H9 (cell line): ENCODE data around the gene TDRD9. TPM values are rescaled to one million over a fixed set of nuclear protein-coding genes. Genes with fewer than 3 reads are reported as not detected.
A peak's percentile ranks its signal among the peaks of the same experiment; 100 is the strongest.

ENCODE experiments used
- DNase-seq: peaks from one replicate; pipeline ENCODE4 v3.0.0-alpha.2; 2017
- H2AFZ ChIP-seq: one replicate; pipeline ENCODE4 v1.6.1; 2013; ENCODE audit warnings: mild to moderate bottlenecking, low read length, control low read depth, moderate library complexity
- H2AK5ac ChIP-seq: 2 replicates; pipeline ENCODE4 v1.6.1; 2013; ENCODE audit warnings: low read length, control low read depth, mixed read lengths; ENCODE audit not compliant: insufficient read length
- H2BK120ac ChIP-seq: one replicate; pipeline ENCODE4 v1.6.1; 2013; ENCODE audit warnings: low read depth, mild to moderate bottlenecking, low read length, control low read depth, inconsistent platforms; ENCODE audit not compliant: poor library complexity, severe bottlenecking
- H2BK12ac ChIP-seq: 2 replicates; pipeline ENCODE4 v1.6.1; 2013; ENCODE audit warnings: low read length, control low read depth, mixed read lengths, low read depth; ENCODE audit not compliant: insufficient read length
- H2BK15ac ChIP-seq: 2 replicates; pipeline ENCODE4 v1.6.1; 2013; ENCODE audit warnings: low read depth, low read length, control low read depth
- H2BK20ac ChIP-seq: one replicate; pipeline ENCODE4 v1.6.1; 2013; ENCODE audit warnings: low read depth, mild to moderate bottlenecking, low read length, control low read depth, inconsistent platforms; ENCODE audit not compliant: poor library complexity, severe bottlenecking
- H2BK5ac ChIP-seq: 2 replicates; pipeline ENCODE4 v1.6.1; 2013; ENCODE audit warnings: low read length, control low read depth, mixed read lengths; ENCODE audit not compliant: insufficient read length
- H3K14ac ChIP-seq: 2 replicates; pipeline ENCODE4 v1.6.1; 2013; ENCODE audit warnings: low read length, control low read depth; ENCODE audit not compliant: insufficient read depth
- H3K18ac ChIP-seq: 2 replicates; pipeline ENCODE4 v1.6.1; 2013; ENCODE audit warnings: low read depth, mild to moderate bottlenecking, mixed read lengths, low read length, control low read depth; ENCODE audit not compliant: insufficient read length
- H3K23ac ChIP-seq: 2 replicates; pipeline ENCODE4 v1.6.1; 2013; ENCODE audit warnings: low read length, control low read depth, mixed read lengths, low read depth; ENCODE audit not compliant: insufficient read length
- H3K23me2 ChIP-seq: 2 replicates; pipeline ENCODE4 v1.6.1; 2013; ENCODE audit warnings: low read depth, mild to moderate bottlenecking, mixed read lengths, low read length, control low read depth; ENCODE audit not compliant: insufficient read length, poor library complexity, severe bottlenecking
- H3K27ac ChIP-seq: 2 replicates; pipeline ENCODE4 v1.5.1; 2013; ENCODE audit warnings: low read length, control low read depth, mixed read lengths, low read depth; ENCODE audit not compliant: insufficient read length
- H3K27me3 ChIP-seq: 2 replicates; pipeline ENCODE4 v1.6.1; 2013; ENCODE audit warnings: low read length, control low read depth, inconsistent platforms; ENCODE audit not compliant: insufficient read depth
- H3K4ac ChIP-seq: 2 replicates; pipeline ENCODE4 v1.6.1; 2013; ENCODE audit warnings: low read depth, mild to moderate bottlenecking, control low read depth, inconsistent platforms, low read length, moderate library complexity
- H3K4me1 ChIP-seq: 2 replicates; pipeline ENCODE4 v1.6.1; 2013; ENCODE audit warnings: low read length, control low read depth, inconsistent platforms; ENCODE audit not compliant: insufficient read depth
- H3K4me2 ChIP-seq: 2 replicates; pipeline ENCODE4 v1.6.1; 2013; ENCODE audit warnings: low read length, control low read depth, mixed read lengths; ENCODE audit not compliant: insufficient read length, insufficient read depth
- H3K56ac ChIP-seq: 2 replicates; pipeline ENCODE4 v1.6.1; 2013; ENCODE audit warnings: low read depth, mild to moderate bottlenecking, mixed read lengths, low read length, control low read depth; ENCODE audit not compliant: insufficient read length
- H3K79me1 ChIP-seq: 2 replicates; pipeline ENCODE4 v1.6.1; 2013; ENCODE audit warnings: low read depth, mild to moderate bottlenecking, moderate library complexity, low read length, control low read depth, inconsistent platforms; ENCODE audit not compliant: insufficient read depth, poor library complexity, severe bottlenecking
- H3K79me2 ChIP-seq: 2 replicates; pipeline ENCODE4 v1.6.1; 2013; ENCODE audit warnings: low read length, control low read depth, inconsistent platforms; ENCODE audit not compliant: insufficient read depth
- H3K9ac ChIP-seq: 2 replicates; pipeline ENCODE4 v1.6.1; 2013; ENCODE audit warnings: low read length, control low read depth, mixed read lengths; ENCODE audit not compliant: insufficient read length; ENCODE audit errors: extremely low read depth
- H3K9me3 ChIP-seq: one replicate; pipeline ENCODE4 v1.6.1; 2013; ENCODE audit warnings: low read depth, low read length, inconsistent platforms; ENCODE audit not compliant: control insufficient read depth
- H3T11ph ChIP-seq: one replicate; pipeline ENCODE4 v1.6.1; 2013; ENCODE audit warnings: mild to moderate bottlenecking, low read length, control low read depth, inconsistent platforms
- H4K20me1 ChIP-seq: one replicate; pipeline ENCODE4 v1.6.1; 2013; ENCODE audit not compliant: control insufficient read depth, insufficient read length, insufficient read depth
- H4K5ac ChIP-seq: 2 replicates; pipeline ENCODE4 v1.6.1; 2013; ENCODE audit warnings: low read depth, mild to moderate bottlenecking, mixed read lengths, low read length, control low read depth; ENCODE audit not compliant: insufficient read length
- H4K8ac ChIP-seq: replicated peaks from 2 replicates; pipeline ENCODE4 v1.6.1; 2013; ENCODE audit warnings: low read length, control low read depth, mixed read lengths, low read depth; ENCODE audit not compliant: insufficient read length
- H4K91ac ChIP-seq: 2 replicates; pipeline ENCODE4 v1.6.1; 2013; ENCODE audit warnings: low read depth, mild to moderate bottlenecking, moderate library complexity, mixed read lengths, low read length, control low read depth; ENCODE audit not compliant: insufficient read length
- H3K27ac Mint-ChIP-seq, 3 experiments: 2 replicates in 2 of 3; 3 replicates in 1 of 3; pipeline ENCODE4 v1.8.0; 2020 to 2021; ENCODE audit warnings: mixed read lengths in 3 of 3, mild to moderate bottlenecking in 1 of 3, moderate library complexity in 1 of 3
- H3K27me3 Mint-ChIP-seq: 2 replicates; pipeline ENCODE4 v1.8.0; 2021; ENCODE audit warnings: low read depth, mild to moderate bottlenecking, moderate library complexity, mixed read lengths
- H3K36me3 Mint-ChIP-seq, 3 experiments: 2 replicates in 2 of 3; 3 replicates in 1 of 3; pipeline ENCODE4 v1.8.0; 2020 to 2021; ENCODE audit warnings: low read depth in 3 of 3, mixed read lengths in 3 of 3; ENCODE audit not compliant: insufficient read depth in 1 of 3
- H3K4me1 Mint-ChIP-seq, 2 experiments: 2 replicates each; pipeline ENCODE4 v1.8.0; 2020; ENCODE audit warnings: mixed read lengths in 2 of 2
- H3K4me3 Mint-ChIP-seq, 2 experiments: 2 replicates in 1 of 2; 3 replicates in 1 of 2; pipeline ENCODE4 v1.8.0; 2020 to 2021; ENCODE audit warnings: mild to moderate bottlenecking in 2 of 2, mixed read lengths in 2 of 2, moderate library complexity in 1 of 2
- H3K9me3 Mint-ChIP-seq, 2 experiments: 2 replicates in 1 of 2; 3 replicates in 1 of 2; pipeline ENCODE4 v1.8.0; 2020; ENCODE audit warnings: mild to moderate bottlenecking in 2 of 2, mixed read lengths in 2 of 2, moderate library complexity in 1 of 2
- CTCF ChIP-seq: fragments of 200-600 bp; sonication (generic); conservative IDR thresholded peaks from 3 replicates; pipeline ENCODE4 v1.8.0; 2021; ENCODE audit warnings: antibody characterized with exemption, mild to moderate bottlenecking
- WGBS: extraction: QIAGEN DNeasy Blood & Tissue Kit; methylation state at CpG from one replicate; pipeline ENCODE4 v1.1.7; 2013; ENCODE audit warnings: missing lambda C conversion rate, low lambda C conversion rate, mixed read lengths; ENCODE audit not compliant: insufficient read length; ENCODE audit errors: extremely low coverage; 5-methylcytosine and 5-hydroxymethylcytosine counted together
- total RNA-seq: library from RNA; stranded (reverse); gene quantifications from 2 replicates; pipeline ENCODE4 v1.2.1, GENCODE V29; 2021

Gene TDRD9
- total RNA-seq, 1 experiment from 2014 or later, result not detected

- no CpG with 5 or more reads among the region's 14 CpGs for WGBS
- H4K20me1 ChIP-seq, result no peaks in the 10 kb centered on the region
- H3K79me2 ChIP-seq, result peaks cover 5% of the 10 kb centered on the region; the same call in 1 of the 2 replicates
These were observed 11.5 kb upstream of the TDRD9 start for GRCh38 chr14:103916636-103917262.

More at GRCh38 chr14:103916636-103917262, 11.5 kb upstream of the TDRD9 start:
- no peak for TF ChIP-seq CTCF
- H3K27me3 Mint-ChIP-seq, result no peaks in the 10 kb centered on the region
- no peak for DNase-seq
- no peak overlapping the region for H3K4me2 ChIP-seq
- no peaks in the 10 kb centered on the region for H3K27me3 ChIP-seq
- H3K56ac ChIP-seq, result no peak overlapping the region
- no peak overlapping the region for H3K23ac ChIP-seq
- H2AFZ ChIP-seq, result no peak overlapping the region
- H3K4ac ChIP-seq, result no peak overlapping the region
- H2BK120ac ChIP-seq, result no peak overlapping the region
- H2BK5ac ChIP-seq, result peak overlapping the region; percentile 38
- H3K36me3 Mint-ChIP-seq, result peaks cover 9 to 43% (median 29%) of the 10 kb centered on the region in 3 experiments; a peak in 6 of 7 replicates
- no peaks in the 10 kb centered on the region for H3K9me3 Mint-ChIP-seq
- H3K79me1 ChIP-seq, result peaks cover 14% of the 10 kb centered on the region
- H3K9me3 ChIP-seq, result no peaks in the 10 kb centered on the region
- H4K91ac ChIP-seq, result no peak overlapping the region
- H3K4me1 ChIP-seq, result no peaks in the 10 kb centered on the region
- H3K4me1 Mint-ChIP-seq, result peaks cover 2 to 7% of the 10 kb centered on the region in 2 experiments; a peak in 2 of 4 replicates
- peaks cover 8% of the 10 kb centered on the region for H3K23me2 ChIP-seq
- H3T11ph ChIP-seq, result no peak overlapping the region
- H2BK15ac ChIP-seq, result no peak overlapping the region
- H2BK20ac ChIP-seq, result no peak overlapping the region
- H2BK12ac ChIP-seq, result no peak overlapping the region
- H3K27ac Mint-ChIP-seq, result peak overlapping the region in 2 of 3 experiments; percentile 70 to 80; a peak in 3 of 7 replicates
- H3K14ac ChIP-seq, result no peak overlapping the region
- no peak overlapping the region for H3K18ac ChIP-seq
- H3K9ac ChIP-seq, result no peak overlapping the region
- H2AK5ac ChIP-seq, result no peak overlapping the region
- no peak overlapping the region for H3K4me3 Mint-ChIP-seq
- no peak overlapping the region for H4K5ac ChIP-seq
- no peak overlapping the region for H4K8ac ChIP-seq
- no peak overlapping the region for H3K27ac ChIP-seq
